Stomach (tissue), 9 donors: ENCODE results near the gene UCKL1. TPM values are rescaled to one million over a fixed set of nuclear protein-coding genes. Genes with fewer than 3 reads are reported as not detected.

Source experiments
- DNase-seq, 2 donors: peaks; one replicate each; pipeline versions ENCODE4 v3.0.0 to v3.0.0-alpha.2; 2013 to 2019
- H3K27ac ChIP-seq, 5 donors: fragments of 200-600 bp in 4 of 5; sonication (generic) in 4 of 5; one replicate each; pipeline ENCODE4 v1.5.1; 2013 to 2019; ENCODE audit warnings: mild to moderate bottlenecking in 1 of 5, moderate library complexity in 1 of 5
- H3K27me3 ChIP-seq, 3 donors: fragments of 200-600 bp; sonication (generic); one replicate each; pipeline ENCODE4 v1.5.1; 2017 to 2019; ENCODE audit warnings: mixed run types in 1 of 3
- H3K36me3 ChIP-seq, 4 donors: fragments of 200-600 bp; sonication (generic); 1 replicate in 3 of 4; 2 replicates in 1 of 4; pipeline ENCODE4 v1.5.1; 2016 to 2019
- H3K4me1 ChIP-seq, 4 donors: fragments of 200-600 bp; sonication (generic); one replicate each; pipeline ENCODE4 v1.5.1; 2016 to 2019
- H3K4me3 ChIP-seq, 4 donors: fragments of 200-600 bp; sonication (generic) in 3 of 4; one replicate each; pipeline ENCODE4 v1.5.1; 2016 to 2019; ENCODE audit warnings: mild to moderate bottlenecking in 1 of 4
- H3K9me3 ChIP-seq, 4 donors: fragments of 200-600 bp; sonication (generic); one replicate each; pipeline ENCODE4 v1.5.1; 2016 to 2019
- EP300 ChIP-seq: sonication (generic); formaldehyde crosslinking; IDR thresholded peaks from one replicate; pipeline ENCODE4 v1.6.1; 2017; ENCODE audit warnings: antibody characterized with exemption
- POLR2A ChIP-seq, 4 donors: fragments of 450-650 bp; IDR thresholded peaks; one replicate each; pipeline ENCODE4 v1.6.1; 2016; ENCODE audit warnings: antibody characterized with exemption in 4 of 4, control low read depth in 2 of 4, mild to moderate bottlenecking in 1 of 4, moderate library complexity in 1 of 4
- POLR2AphosphoS5 ChIP-seq, 3 donors: sonication (generic); formaldehyde crosslinking; IDR thresholded peaks; one replicate each; pipeline ENCODE4 v1.6.1; 2016; ENCODE audit warnings: antibody characterized with exemption in 3 of 3
- WGBS, 5 donors: extraction: QIAGEN DNeasy Blood & Tissue Kit in 3 of 5; methylation state at CpG; one replicate each; pipeline versions ENCODE4 v1.1.5 to v1.1.7; 2013 to 2018; 5-methylcytosine and 5-hydroxymethylcytosine counted together
- intact Hi-C: fragments of 100-400 bp; cut with DNase I; formaldehyde crosslinking; loops from one replicate; pipeline ENCODE4 v1.15.1; 2023; ENCODE audit warnings: low total_unique reads
- polyA plus RNA-seq, 3 donors: library from polyadenylated mRNA; stranded (reverse); fragments of 200-250 nt; gene quantifications; one replicate each; pipeline ENCODE4 v1.2.3, GENCODE V29; 2013
- total RNA-seq, 5 donors: library from RNA; depleted of rRNA; stranded (reverse); fragments of >200 nt; gene quantifications; one replicate each; pipeline versions ENCODE4 v1.1.0 to v1.2.3, GENCODE V29; 2014 to 2016
- TF ChIP-seq, protein P1 (sequence below), 7 experiments: fragments of 450-650 bp in 4 of 7; fragments of 200-600 bp in 3 of 7; sonication (generic) in 3 of 7; IDR thresholded peaks; one replicate each; pipeline ENCODE4 v1.5.1; 2016 to 2019; ENCODE audit warnings: antibody characterized with exemption in 7 of 7, control low read depth in 2 of 7, mild to moderate bottlenecking in 1 of 7
- donor health status: healthy with polysubstance abuse.
- donor health status: Bipolar disorder and iron deficiency.
- donor health status: healthy.

UCKL1 gene
- total and polyA plus RNA-seq, 8 donors: 17.7 to 107 (median 32.2) TPM

DNA sequence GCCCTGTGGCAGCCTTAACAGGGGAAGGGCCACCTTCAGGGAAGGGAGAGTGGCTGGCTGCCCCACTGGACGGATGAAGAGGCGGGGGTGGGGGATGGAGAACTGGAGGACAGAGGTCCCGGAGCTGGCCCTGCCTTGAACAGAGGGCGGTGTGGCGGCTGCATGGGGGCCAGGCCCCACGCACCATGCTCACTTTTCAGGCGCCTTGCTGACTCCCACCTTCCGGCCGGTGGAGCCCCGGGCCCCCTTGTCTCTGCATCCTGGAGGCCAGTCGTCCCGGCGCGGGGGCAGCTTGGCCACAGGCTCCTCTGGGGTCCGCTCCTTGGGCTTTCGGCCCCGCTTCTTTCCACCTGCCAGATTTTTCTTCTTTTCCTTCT is 3.5 kb upstream of the UCKL1 start:
- intact Hi-C loops: no loop called here
- peaks cover 26 to 64% (median 63%) of the 10 kb centered on the region in 4 donors for H3K36me3 ChIP-seq
- TF ChIP-seq POLR2AphosphoS5 (IDR thresholded peaks at IDR 0.05): no peak
- no peak for TF ChIP-seq POLR2A (IDR thresholded peaks at IDR 0.05)
- TF ChIP-seq, protein P1, sequence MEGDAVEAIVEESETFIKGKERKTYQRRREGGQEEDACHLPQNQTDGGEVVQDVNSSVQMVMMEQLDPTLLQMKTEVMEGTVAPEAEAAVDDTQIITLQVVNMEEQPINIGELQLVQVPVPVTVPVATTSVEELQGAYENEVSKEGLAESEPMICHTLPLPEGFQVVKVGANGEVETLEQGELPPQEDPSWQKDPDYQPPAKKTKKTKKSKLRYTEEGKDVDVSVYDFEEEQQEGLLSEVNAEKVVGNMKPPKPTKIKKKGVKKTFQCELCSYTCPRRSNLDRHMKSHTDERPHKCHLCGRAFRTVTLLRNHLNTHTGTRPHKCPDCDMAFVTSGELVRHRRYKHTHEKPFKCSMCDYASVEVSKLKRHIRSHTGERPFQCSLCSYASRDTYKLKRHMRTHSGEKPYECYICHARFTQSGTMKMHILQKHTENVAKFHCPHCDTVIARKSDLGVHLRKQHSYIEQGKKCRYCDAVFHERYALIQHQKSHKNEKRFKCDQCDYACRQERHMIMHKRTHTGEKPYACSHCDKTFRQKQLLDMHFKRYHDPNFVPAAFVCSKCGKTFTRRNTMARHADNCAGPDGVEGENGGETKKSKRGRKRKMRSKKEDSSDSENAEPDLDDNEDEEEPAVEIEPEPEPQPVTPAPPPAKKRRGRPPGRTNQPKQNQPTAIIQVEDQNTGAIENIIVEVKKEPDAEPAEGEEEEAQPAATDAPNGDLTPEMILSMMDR (IDR thresholded peaks at IDR 0.05): no peak
- TF ChIP-seq EP300: no peak

GRCh38 chr20:63958964-63959698 is 2.9 kb upstream of the UCKL1 start:
- DNase-seq: no peak
- Histone ChIP-seq H3K27me3 (no peaks in the 10 kb centered on the region), H3K36me3 (peaks cover 22 to 59% (median 58%) of the 10 kb centered on the region in 4 donors), H3K4me1 (peaks cover 24 to 37% (median 33%) of the 10 kb centered on the region in 4 donors), H3K9me3 (no peaks in the 10 kb centered on the region), H3K4me3 (no peak overlapping the region), H3K27ac (no peak overlapping the region)
- intact Hi-C loops: no loop called here
- TF ChIP-seq, protein P1 (IDR thresholded peaks at IDR 0.05): no peak
- TF ChIP-seq POLR2AphosphoS5 (IDR thresholded peaks at IDR 0.05): no peak
- TF ChIP-seq EP300: no peak
- TF ChIP-seq POLR2A (IDR thresholded peaks at IDR 0.05): no peak
- 83 to 92% (median 85%) methylated on average over 9 to 10 of the region's 10 CpGs for WGBS, 5 donors

More for the DNA sequence above, 3.5 kb upstream of the UCKL1 start:
- H3K4me3 ChIP-seq: no peak overlapping the region
- no peak overlapping the region for H3K27ac ChIP-seq
- H3K9me3 ChIP-seq: peaks cover 0 to 4% (median 0%) of the 10 kb centered on the region in 4 donors
- H3K27me3 ChIP-seq: no peaks in the 10 kb centered on the region
- no peak for DNase-seq
- H3K4me1 ChIP-seq: peaks cover 18 to 31% (median 27%) of the 10 kb centered on the region in 4 donors
- WGBS, 5 donors: 91 to 97% (median 94%) methylated on average over 16 to 17 of the region's 17 CpGs

DNA sequence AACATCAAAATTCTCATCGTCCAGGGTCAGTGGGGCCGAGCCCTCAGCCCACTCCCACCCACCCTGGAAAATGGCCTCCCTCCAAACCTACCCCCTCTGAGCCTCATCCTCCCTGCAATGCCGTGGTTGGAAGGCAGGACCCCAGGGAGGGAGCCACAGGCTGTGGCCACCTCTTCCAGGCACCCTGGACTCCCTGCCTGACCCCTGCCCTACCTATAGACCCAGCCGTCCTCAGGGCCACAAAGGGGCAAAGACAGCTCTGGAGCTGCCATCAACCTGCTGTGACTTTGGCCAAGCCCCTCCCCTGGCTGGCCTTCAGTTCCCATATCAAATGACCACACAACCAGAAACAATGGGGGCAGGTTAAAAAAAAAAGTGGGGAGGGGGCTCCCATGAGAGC is 2.3 kb upstream of the UCKL1 start:
- Histone ChIP-seq H3K4me3 (no peak overlapping the region), H3K4me1 (peaks cover 30 to 43% (median 40%) of the 10 kb centered on the region in 4 donors), H3K27ac (peak overlapping the region in 2 of 5 donors; percentile 93 to 94), H3K27me3 (no peaks in the 10 kb centered on the region), H3K36me3 (peaks cover 15 to 52% (median 51%) of the 10 kb centered on the region in 4 donors), H3K9me3 (no peaks in the 10 kb centered on the region)
- intact Hi-C loops: no loop called here
- DNase-seq: no peak
- WGBS, 5 donors: 56 to 74% (median 65%) methylated on average over 3 to 4 of the region's 4 CpGs
- TF ChIP-seq EP300 (no peak), POLR2A (IDR thresholded peaks at IDR 0.05) (no peak), POLR2AphosphoS5 (IDR thresholded peaks at IDR 0.05) (no peak)
- TF ChIP-seq, protein P1 (IDR thresholded peaks at IDR 0.05): no peak

GRCh38 chr20:63957690-63958441 is 1.6 kb upstream of the UCKL1 start:
- Histone ChIP-seq H3K36me3 (peaks cover 9 to 46% (median 46%) of the 10 kb centered on the region in 4 donors), H3K27me3 (no peaks in the 10 kb centered on the region), H3K9me3 (no peaks in the 10 kb centered on the region), H3K4me1 (peaks cover 30 to 49% (median 44%) of the 10 kb centered on the region in 4 donors), H3K4me3 (peak overlapping the region in 3 of 4 donors; percentile 87 to 100 (median 93)), H3K27ac (peak overlapping the region; percentile 73 to 94 (median 80))
- intact Hi-C loops: no loop called here
- WGBS, 5 donors: 31 to 56% (median 42%) methylated on average over 6 to 13 of the region's 13 CpGs
- TF ChIP-seq EP300 (no peak), POLR2A (IDR thresholded peaks at IDR 0.05) (no peak), POLR2AphosphoS5 (IDR thresholded peaks at IDR 0.05) (no peak)
- TF ChIP-seq, protein P1 (IDR thresholded peaks at IDR 0.05): no peak
- DNase-seq: peak; percentile 71 to 91
